Activated CD4-positive, alpha-beta T cell treated with anti-CD3 and anti-CD28 coated beads for 4 hours (primary cell): ENCODE measurements around the gene OGA.

ENCODE experiments used
- DNase-seq, 2 donors: peaks; one replicate each; pipeline ENCODE4 v3.0.0-alpha.2; 2020

The OGA gene

GRCh38 chr10:101752241-101752640, 66.0 kb downstream of the OGA start:
- DNase-seq, result no peak

- DNase-seq, result no peak
Measured at GRCh38 chr10:101749047-101750016, 68.9 kb downstream of the OGA start.

DNA sequence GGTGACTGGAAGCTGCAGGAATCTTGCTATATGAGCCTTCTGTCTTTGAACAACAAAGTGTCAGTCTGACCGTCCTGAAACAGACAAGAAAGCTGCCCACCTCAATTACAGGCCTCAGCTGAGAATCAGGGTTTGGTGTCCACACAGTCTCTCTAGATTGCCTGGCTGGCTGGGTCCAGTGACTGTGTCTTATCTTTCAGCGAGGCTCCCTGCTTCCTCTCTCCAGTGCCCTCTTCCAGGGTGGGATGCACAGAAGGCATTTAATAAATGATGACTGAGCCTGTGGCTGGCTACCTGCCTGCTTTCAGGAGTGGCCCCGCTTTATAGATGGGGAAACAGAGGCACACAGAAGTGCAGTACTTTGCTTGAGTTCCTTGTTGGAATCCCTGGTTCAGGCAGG, 69.7 kb downstream of the OGA start:
- DNase-seq, result no peak

GRCh38 chr10:101745074-101745696, 73.1 kb downstream of the OGA start:
- DNase-seq, result no peak

GRCh38 chr10:101744267-101744666, 74.0 kb downstream of the OGA start:
- no peak for DNase-seq

- no peak for DNase-seq
Measured at GRCh38 chr10:101741938-101742337, 76.3 kb downstream of the OGA start.

GRCh38 chr10:101736666-101737065, 81.6 kb downstream of the OGA start:
- no peak for DNase-seq
